ENCODE data around the gene SGF29. TPM values are rescaled to one million over a fixed set of nuclear protein-coding genes. Genes with fewer than 3 reads are reported as not detected.
"Not testable (repeated sequence)": the region's sequence is repeated elsewhere in the genome, so short reads cannot be mapped to it uniquely, and the experiment has no call there.

SGF29 gene
- polyA plus RNA-seq, 3 donors: 19.2 to 25.1 (median 24.6) TPM

- no peak for DNase-seq (ENCODE audit: extremely low read depth in 1 of 11, low read depth in 9 of 11, low spot score in 4 of 11)
These were observed 49.9 kb downstream of the SGF29 start for GRCh38 chr16:28603381-28604185.

GRCh38 chr16:28604186-28604565 is 50.5 kb downstream of the SGF29 start:
- DNase-seq (ENCODE audit: extremely low read depth in 1 of 11, low read depth in 9 of 11, low spot score in 4 of 11): no peak

- DNase-seq (ENCODE audit: extremely low read depth in 1 of 11, low read depth in 9 of 11, low spot score in 4 of 11): no peak
These were observed 52.8 kb downstream of the SGF29 start for GRCh38 chr16:28606291-28607115.

GRCh38 chr16:28607116-28607623 is 53.5 kb downstream of the SGF29 start:
- DNase-seq (ENCODE audit: extremely low read depth in 1 of 11, low read depth in 9 of 11, low spot score in 4 of 11): no peak

GRCh38 chr16:28607681-28608495 is 54.2 kb downstream of the SGF29 start:
- DNase-seq (ENCODE audit: extremely low read depth in 1 of 11, low read depth in 9 of 11, low spot score in 4 of 11): not testable (repeated sequence)

GRCh38 chr16:28608496-28608808 is 54.7 kb downstream of the SGF29 start:
- DNase-seq (ENCODE audit: extremely low read depth in 1 of 11, low read depth in 9 of 11, low spot score in 4 of 11): not testable (repeated sequence)

GRCh38 chr16:28608867-28609596 is 55.3 kb downstream of the SGF29 start:
- not testable (repeated sequence) for DNase-seq (ENCODE audit: extremely low read depth in 1 of 11, low read depth in 9 of 11, low spot score in 4 of 11)

GRCh38 chr16:28609631-28610594 is 56.2 kb downstream of the SGF29 start, which contains the start of gene SULT1A1:
Gene SULT1A1, minus strand, starts transcription at chr16:28610044. Its CDS starts 1,189 bp downstream, at chr16:28608855.
- peak in 2 of 11 donors; percentile 48 to 65 for DNase-seq (ENCODE audit: extremely low read depth in 1 of 11, low read depth in 9 of 11, low spot score in 4 of 11)

- no peak for DNase-seq (ENCODE audit: extremely low read depth in 1 of 11, low read depth in 9 of 11, low spot score in 4 of 11)
These were observed 57.0 kb downstream of the SGF29 start for GRCh38 chr16:28610595-28611191.

GRCh38 chr16:28612359-28613280 is 58.9 kb downstream of the SGF29 start:
- DNase-seq (ENCODE audit: extremely low read depth in 1 of 11, low read depth in 9 of 11, low spot score in 4 of 11): not testable (repeated sequence)

- not testable (repeated sequence) for DNase-seq (ENCODE audit: extremely low read depth in 1 of 11, low read depth in 9 of 11, low spot score in 4 of 11)
These were observed 60.2 kb downstream of the SGF29 start for GRCh38 chr16:28613912-28614311.

- not testable (repeated sequence) for DNase-seq (ENCODE audit: extremely low read depth in 1 of 11, low read depth in 9 of 11, low spot score in 4 of 11)
These were observed 60.8 kb downstream of the SGF29 start for GRCh38 chr16:28614561-28614960.

GRCh38 chr16:28615486-28616223 is 61.9 kb downstream of the SGF29 start:
- DNase-seq (ENCODE audit: extremely low read depth in 1 of 11, low read depth in 9 of 11, low spot score in 4 of 11): not testable (repeated sequence)

GRCh38 chr16:28616224-28616577 is 62.5 kb downstream of the SGF29 start:
- DNase-seq (ENCODE audit: extremely low read depth in 1 of 11, low read depth in 9 of 11, low spot score in 4 of 11): not testable (repeated sequence)

GRCh38 chr16:28616636-28617035 is 62.9 kb downstream of the SGF29 start:
- no peak for DNase-seq (ENCODE audit: extremely low read depth in 1 of 11, low read depth in 9 of 11, low spot score in 4 of 11)

Measured in renal cortex interstitium (tissue), 11 donors.